GM23248 (cell line): ENCODE results near the gene NEB.

Source experiments
- EZH2 ChIP-seq: fragments of 200-600 bp; sonication (generic); IDR thresholded peaks from 2 replicates; pipeline ENCODE4 v1.6.1; 2018; ENCODE audit warnings: antibody characterized with exemption, mild to moderate bottlenecking; ENCODE audit not compliant: insufficient read depth, poor library complexity, severe bottlenecking
- EZH2phosphoT487 ChIP-seq: fragments of 200-600 bp; sonication (generic); IDR thresholded peaks from 2 replicates; pipeline ENCODE4 v1.6.1; 2018; ENCODE audit warnings: antibody characterized with exemption, moderate library complexity, mild to moderate bottlenecking, low read depth; ENCODE audit not compliant: insufficient read depth

GRCh38 chr2:151776367-151776766, 42.1 kb upstream of the NEB start:
- TF ChIP-seq EZH2 (no peak), EZH2phosphoT487 (no peak)
